ELF-1 (cell line): ENCODE measurements around the gene LCP1.

Source experiments
- DNase-seq: peaks from one replicate; pipeline ENCODE4 v3.0.0-alpha.2; 2016; ENCODE audit warnings: low read depth, low spot score

LCP1 gene

GRCh38 chr13:46101002-46101401 is 81.0 kb downstream of the LCP1 start:
- no peak for DNase-seq

DNA sequence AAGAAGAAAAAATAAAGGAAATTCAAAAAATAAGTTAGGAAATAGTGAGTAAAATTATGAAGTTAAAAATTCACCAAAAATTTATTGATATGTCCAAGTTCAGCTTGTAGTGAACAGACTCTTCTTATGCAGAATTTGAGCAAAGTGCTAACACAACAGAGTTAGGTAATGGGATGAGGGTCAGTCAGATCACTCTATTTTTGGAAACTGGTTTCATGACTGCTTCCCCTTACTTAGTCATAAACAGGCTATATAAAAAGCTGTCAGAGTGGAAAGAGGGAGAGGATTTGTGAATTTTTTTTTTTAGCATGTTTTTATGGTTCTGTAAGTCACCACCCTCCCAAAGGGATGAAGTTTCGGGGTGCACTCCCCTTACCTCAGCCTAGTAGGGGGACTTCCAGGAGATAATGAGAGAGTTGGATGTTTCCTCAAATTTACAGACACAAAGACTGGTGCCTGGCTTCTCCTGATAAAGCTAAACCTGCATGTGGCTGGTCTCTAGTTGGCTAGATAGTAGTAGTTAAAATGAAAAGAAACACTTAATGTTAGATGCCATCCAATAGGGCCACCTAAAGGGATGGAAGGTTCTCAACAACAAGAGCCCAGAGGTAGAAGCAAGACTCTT is 81.7 kb downstream of the LCP1 start:
- DNase-seq: no peak

- no peak for DNase-seq
Observed at GRCh38 chr13:46097663-46098062, 84.3 kb downstream of the LCP1 start.

DNA sequence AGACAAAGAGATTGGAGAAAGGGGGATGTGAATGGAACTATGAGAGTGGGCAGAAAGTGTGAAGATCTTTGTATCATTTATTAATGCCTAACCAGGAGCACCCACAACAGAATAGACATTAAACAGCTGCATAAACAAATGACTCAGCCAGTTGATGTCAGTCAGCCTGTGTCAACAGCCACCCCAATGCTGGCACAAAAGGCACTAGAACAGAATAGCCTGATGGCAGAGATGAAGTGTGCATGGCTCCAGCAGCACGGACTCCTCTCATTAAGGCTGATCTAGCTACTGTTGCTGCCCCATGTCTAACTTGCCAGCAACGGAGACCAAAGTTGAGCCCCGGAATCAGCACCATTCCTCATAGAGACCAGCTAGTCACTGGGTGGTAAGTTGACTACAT is 85.0 kb downstream of the LCP1 start:
- no peak for DNase-seq

GRCh38 chr13:46094478-46094877 is 87.5 kb downstream of the LCP1 start:
- DNase-seq: no peak

- no peak for DNase-seq
Observed at GRCh38 chr13:46088821-46089562, 93.0 kb downstream of the LCP1 start.

- DNase-seq: no peak
Observed at GRCh38 chr13:46087481-46087880, 94.5 kb downstream of the LCP1 start.

DNA sequence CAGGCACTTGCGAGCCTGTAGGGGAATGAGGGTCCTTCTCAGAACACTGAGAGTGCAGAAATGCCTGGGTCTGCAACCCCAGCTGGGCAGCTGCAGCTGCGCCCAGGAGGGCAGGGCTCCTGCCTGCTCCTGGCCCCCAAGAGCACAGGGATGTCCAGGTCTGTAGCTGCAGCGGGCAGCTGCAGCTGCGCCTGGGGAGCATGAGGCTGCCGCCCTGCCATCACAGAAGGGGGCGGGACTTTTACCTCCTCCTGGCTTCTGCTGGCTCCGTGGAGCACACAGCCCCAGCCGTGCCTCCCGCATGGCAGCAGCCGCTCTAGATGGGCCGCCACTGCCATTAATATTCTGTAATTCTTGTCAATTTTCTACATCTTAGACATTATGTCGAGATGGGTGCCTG is 95.0 kb downstream of the LCP1 start:
- no peak for DNase-seq

- DNase-seq: no peak
Observed at GRCh38 chr13:46086421-46086922, 95.5 kb downstream of the LCP1 start.

GRCh38 chr13:46085737-46086136 is 96.2 kb downstream of the LCP1 start:
- DNase-seq: no peak

- no peak for DNase-seq
Observed at GRCh38 chr13:46082324-46082723, 99.7 kb downstream of the LCP1 start.

- DNase-seq: no peak
Observed at GRCh38 chr13:46079770-46080169, 102.2 kb downstream of the LCP1 start.

DNA sequence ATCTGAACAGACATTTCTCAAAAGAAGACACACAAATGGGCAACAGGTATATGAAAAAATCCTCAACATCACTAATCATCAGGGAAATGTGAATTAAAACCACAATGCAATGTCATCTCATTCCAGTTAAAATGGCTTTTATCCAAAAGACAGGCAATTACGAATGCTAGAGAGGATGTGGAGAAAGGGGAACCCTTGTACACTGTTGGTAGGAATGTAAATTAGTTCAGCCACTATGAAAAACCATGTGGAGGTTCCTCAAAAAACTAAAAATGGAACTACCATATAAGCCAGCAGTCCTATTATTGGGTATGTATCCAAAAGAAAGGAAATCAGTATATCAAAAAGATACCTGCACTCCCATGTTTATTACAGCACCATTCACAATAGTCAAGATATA is 104.7 kb downstream of the LCP1 start:
- DNase-seq: no peak

DNA sequence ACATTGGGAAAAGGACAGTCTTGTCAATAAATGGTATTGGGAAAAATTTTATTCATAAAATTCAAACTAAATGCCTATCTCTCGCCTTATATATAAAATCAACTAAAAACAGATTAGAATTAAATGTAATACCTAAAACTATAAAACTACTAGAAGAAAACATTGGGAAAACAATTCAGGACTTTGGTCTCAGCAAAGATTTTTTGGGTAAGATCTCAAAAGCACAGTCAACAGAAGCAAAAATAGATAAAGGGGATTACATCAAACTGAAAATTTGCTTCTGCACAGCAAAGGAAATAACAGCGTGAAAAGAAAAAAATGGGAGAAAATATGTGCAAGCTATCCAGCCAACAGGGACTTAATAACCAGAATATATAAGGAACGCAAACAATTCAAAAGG is 105.2 kb downstream of the LCP1 start:
- no peak for DNase-seq
